SK-N-SH (cell line): ENCODE results near the gene MVD.

Experiments
- POLR2AphosphoS5 ChIP-seq: IDR thresholded peaks from 2 replicates; pipeline ENCODE4 v1.6.1; 2012; ENCODE audit warnings: low read depth, low read length
- RCOR1 ChIP-seq: fragments of 150-350 bp; IDR thresholded peaks from 2 replicates; pipeline ENCODE4 v1.6.1; 2017; ENCODE audit warnings: antibody characterized with exemption, low read length
- SIN3A ChIP-seq: IDR thresholded peaks from 2 replicates; pipeline ENCODE4 v1.6.1; 2012; ENCODE audit warnings: low read depth, mild to moderate bottlenecking, low read length, moderate library complexity, borderline replicate concordance

- TF ChIP-seq SIN3A = no peak
- no peak for TF ChIP-seq RCOR1
- TF ChIP-seq POLR2AphosphoS5 = no peak
Observed at GRCh38 chr16:88651276-88651988, 11.5 kb downstream of the MVD start.
